H9 (cell line): ENCODE measurements around the gene KIF19. TPM values are rescaled to one million over a fixed set of nuclear protein-coding genes. Genes with fewer than 3 reads are reported as not detected.

ENCODE experiments used
- DNase-seq: peaks from one replicate; pipeline ENCODE4 v3.0.0-alpha.2; 2017
- H2AFZ ChIP-seq: one replicate; pipeline ENCODE4 v1.6.1; 2013; ENCODE audit warnings: mild to moderate bottlenecking, low read length, control low read depth, moderate library complexity
- H2AK5ac ChIP-seq: 2 replicates; pipeline ENCODE4 v1.6.1; 2013; ENCODE audit warnings: low read length, control low read depth, mixed read lengths; ENCODE audit not compliant: insufficient read length
- H2BK120ac ChIP-seq: one replicate; pipeline ENCODE4 v1.6.1; 2013; ENCODE audit warnings: low read depth, mild to moderate bottlenecking, low read length, control low read depth, inconsistent platforms; ENCODE audit not compliant: poor library complexity, severe bottlenecking
- H2BK12ac ChIP-seq: 2 replicates; pipeline ENCODE4 v1.6.1; 2013; ENCODE audit warnings: low read length, control low read depth, mixed read lengths, low read depth; ENCODE audit not compliant: insufficient read length
- H2BK15ac ChIP-seq: 2 replicates; pipeline ENCODE4 v1.6.1; 2013; ENCODE audit warnings: low read depth, low read length, control low read depth
- H2BK20ac ChIP-seq: one replicate; pipeline ENCODE4 v1.6.1; 2013; ENCODE audit warnings: low read depth, mild to moderate bottlenecking, low read length, control low read depth, inconsistent platforms; ENCODE audit not compliant: poor library complexity, severe bottlenecking
- H2BK5ac ChIP-seq: 2 replicates; pipeline ENCODE4 v1.6.1; 2013; ENCODE audit warnings: low read length, control low read depth, mixed read lengths; ENCODE audit not compliant: insufficient read length
- H3K14ac ChIP-seq: 2 replicates; pipeline ENCODE4 v1.6.1; 2013; ENCODE audit warnings: low read length, control low read depth; ENCODE audit not compliant: insufficient read depth
- H3K18ac ChIP-seq: 2 replicates; pipeline ENCODE4 v1.6.1; 2013; ENCODE audit warnings: low read depth, mild to moderate bottlenecking, mixed read lengths, low read length, control low read depth; ENCODE audit not compliant: insufficient read length
- H3K23ac ChIP-seq: 2 replicates; pipeline ENCODE4 v1.6.1; 2013; ENCODE audit warnings: low read length, control low read depth, mixed read lengths, low read depth; ENCODE audit not compliant: insufficient read length
- H3K23me2 ChIP-seq: 2 replicates; pipeline ENCODE4 v1.6.1; 2013; ENCODE audit warnings: low read depth, mild to moderate bottlenecking, mixed read lengths, low read length, control low read depth; ENCODE audit not compliant: insufficient read length, poor library complexity, severe bottlenecking
- H3K27ac ChIP-seq: 2 replicates; pipeline ENCODE4 v1.5.1; 2013; ENCODE audit warnings: low read length, control low read depth, mixed read lengths, low read depth; ENCODE audit not compliant: insufficient read length
- H3K27me3 ChIP-seq: 2 replicates; pipeline ENCODE4 v1.6.1; 2013; ENCODE audit warnings: low read length, control low read depth, inconsistent platforms; ENCODE audit not compliant: insufficient read depth
- H3K4ac ChIP-seq: 2 replicates; pipeline ENCODE4 v1.6.1; 2013; ENCODE audit warnings: low read depth, mild to moderate bottlenecking, control low read depth, inconsistent platforms, low read length, moderate library complexity
- H3K4me1 ChIP-seq: 2 replicates; pipeline ENCODE4 v1.6.1; 2013; ENCODE audit warnings: low read length, control low read depth, inconsistent platforms; ENCODE audit not compliant: insufficient read depth
- H3K4me2 ChIP-seq: 2 replicates; pipeline ENCODE4 v1.6.1; 2013; ENCODE audit warnings: low read length, control low read depth, mixed read lengths; ENCODE audit not compliant: insufficient read length, insufficient read depth
- H3K56ac ChIP-seq: 2 replicates; pipeline ENCODE4 v1.6.1; 2013; ENCODE audit warnings: low read depth, mild to moderate bottlenecking, mixed read lengths, low read length, control low read depth; ENCODE audit not compliant: insufficient read length
- H3K79me1 ChIP-seq: 2 replicates; pipeline ENCODE4 v1.6.1; 2013; ENCODE audit warnings: low read depth, mild to moderate bottlenecking, moderate library complexity, low read length, control low read depth, inconsistent platforms; ENCODE audit not compliant: insufficient read depth, poor library complexity, severe bottlenecking
- H3K79me2 ChIP-seq: 2 replicates; pipeline ENCODE4 v1.6.1; 2013; ENCODE audit warnings: low read length, control low read depth, inconsistent platforms; ENCODE audit not compliant: insufficient read depth
- H3K9ac ChIP-seq: 2 replicates; pipeline ENCODE4 v1.6.1; 2013; ENCODE audit warnings: low read length, control low read depth, mixed read lengths; ENCODE audit not compliant: insufficient read length; ENCODE audit errors: extremely low read depth
- H3K9me3 ChIP-seq: one replicate; pipeline ENCODE4 v1.6.1; 2013; ENCODE audit warnings: low read depth, low read length, inconsistent platforms; ENCODE audit not compliant: control insufficient read depth
- H3T11ph ChIP-seq: one replicate; pipeline ENCODE4 v1.6.1; 2013; ENCODE audit warnings: mild to moderate bottlenecking, low read length, control low read depth, inconsistent platforms
- H4K20me1 ChIP-seq: one replicate; pipeline ENCODE4 v1.6.1; 2013; ENCODE audit not compliant: control insufficient read depth, insufficient read length, insufficient read depth
- H4K5ac ChIP-seq: 2 replicates; pipeline ENCODE4 v1.6.1; 2013; ENCODE audit warnings: low read depth, mild to moderate bottlenecking, mixed read lengths, low read length, control low read depth; ENCODE audit not compliant: insufficient read length
- H4K8ac ChIP-seq: replicated peaks from 2 replicates; pipeline ENCODE4 v1.6.1; 2013; ENCODE audit warnings: low read length, control low read depth, mixed read lengths, low read depth; ENCODE audit not compliant: insufficient read length
- H4K91ac ChIP-seq: 2 replicates; pipeline ENCODE4 v1.6.1; 2013; ENCODE audit warnings: low read depth, mild to moderate bottlenecking, moderate library complexity, mixed read lengths, low read length, control low read depth; ENCODE audit not compliant: insufficient read length
- H3K27ac Mint-ChIP-seq, 3 experiments: 2 replicates in 2 of 3; 3 replicates in 1 of 3; pipeline ENCODE4 v1.8.0; 2020 to 2021; ENCODE audit warnings: mixed read lengths in 3 of 3, mild to moderate bottlenecking in 1 of 3, moderate library complexity in 1 of 3
- H3K27me3 Mint-ChIP-seq: 2 replicates; pipeline ENCODE4 v1.8.0; 2021; ENCODE audit warnings: low read depth, mild to moderate bottlenecking, moderate library complexity, mixed read lengths
- H3K36me3 Mint-ChIP-seq, 3 experiments: 2 replicates in 2 of 3; 3 replicates in 1 of 3; pipeline ENCODE4 v1.8.0; 2020 to 2021; ENCODE audit warnings: low read depth in 3 of 3, mixed read lengths in 3 of 3; ENCODE audit not compliant: insufficient read depth in 1 of 3
- H3K4me1 Mint-ChIP-seq, 2 experiments: 2 replicates each; pipeline ENCODE4 v1.8.0; 2020; ENCODE audit warnings: mixed read lengths in 2 of 2
- H3K4me3 Mint-ChIP-seq, 2 experiments: 2 replicates in 1 of 2; 3 replicates in 1 of 2; pipeline ENCODE4 v1.8.0; 2020 to 2021; ENCODE audit warnings: mild to moderate bottlenecking in 2 of 2, mixed read lengths in 2 of 2, moderate library complexity in 1 of 2
- H3K9me3 Mint-ChIP-seq, 2 experiments: 2 replicates in 1 of 2; 3 replicates in 1 of 2; pipeline ENCODE4 v1.8.0; 2020; ENCODE audit warnings: mild to moderate bottlenecking in 2 of 2, mixed read lengths in 2 of 2, moderate library complexity in 1 of 2
- CTCF ChIP-seq: fragments of 200-600 bp; sonication (generic); conservative IDR thresholded peaks from 3 replicates; pipeline ENCODE4 v1.8.0; 2021; ENCODE audit warnings: antibody characterized with exemption, mild to moderate bottlenecking
- WGBS: extraction: QIAGEN DNeasy Blood & Tissue Kit; methylation state at CpG from one replicate; pipeline ENCODE4 v1.1.7; 2013; ENCODE audit warnings: missing lambda C conversion rate, low lambda C conversion rate, mixed read lengths; ENCODE audit not compliant: insufficient read length; ENCODE audit errors: extremely low coverage; 5-methylcytosine and 5-hydroxymethylcytosine counted together
- total RNA-seq: library from RNA; stranded (reverse); gene quantifications from 2 replicates; pipeline ENCODE4 v1.2.1, GENCODE V29; 2021

KIF19 gene
- total RNA-seq, 1 experiment from 2014 or later: 0.13 TPM

- Mint-ChIP-seq H3K4me1 (peaks cover 44 to 58% of the 10 kb centered on the region in 2 experiments), H3K27ac (no peak overlapping the region), H3K9me3 (no peaks in the 10 kb centered on the region), H3K4me3 (no peak overlapping the region), H3K36me3 (no peaks in the 10 kb centered on the region), H3K27me3 (peaks cover 27% of the 10 kb centered on the region)
- H3K23me2 ChIP-seq: no peaks in the 10 kb centered on the region
- no CpG with 5 or more reads among the region's 7 CpGs for WGBS
- no peak overlapping the region for H4K91ac ChIP-seq
- H3K18ac ChIP-seq: no peak overlapping the region
- H2BK20ac ChIP-seq: no peak overlapping the region
- H3K4me2 ChIP-seq: no peak overlapping the region
- H2BK12ac ChIP-seq: no peak overlapping the region
- no peaks in the 10 kb centered on the region for H3K79me1 ChIP-seq
- no peak overlapping the region for H2BK15ac ChIP-seq
- H3K56ac ChIP-seq: no peak overlapping the region
- TF ChIP-seq CTCF: no peak
- no peaks in the 10 kb centered on the region for H3K4me1 ChIP-seq
- H2AK5ac ChIP-seq: no peak overlapping the region
- H2AFZ ChIP-seq: no peak overlapping the region
- H3K4ac ChIP-seq: no peak overlapping the region
- H3K27ac ChIP-seq: no peak overlapping the region
- H3K14ac ChIP-seq: no peak overlapping the region
- no peaks in the 10 kb centered on the region for H3K79me2 ChIP-seq
- no peaks in the 10 kb centered on the region for H3K27me3 ChIP-seq
- H3K9ac ChIP-seq: no peak overlapping the region
- H2BK5ac ChIP-seq: no peak overlapping the region
- no peaks in the 10 kb centered on the region for H4K20me1 ChIP-seq
- DNase-seq: no peak
- no peaks in the 10 kb centered on the region for H3K9me3 ChIP-seq
- no peak overlapping the region for H3T11ph ChIP-seq
- H4K5ac ChIP-seq: no peak overlapping the region
- no peak overlapping the region for H3K23ac ChIP-seq
- no peak overlapping the region for H4K8ac ChIP-seq
- H2BK120ac ChIP-seq: no peak overlapping the region
These were observed 10.3 kb downstream of the KIF19 start for GRCh38 chr17:74336307-74336706.
